ENCODE data around the gene SDC1. TPM values are rescaled to one million over a fixed set of nuclear protein-coding genes. Genes with fewer than 3 reads are reported as not detected.

Gene SDC1
- polyA plus RNA-seq, 1 of the 3 experiments (the other 2 are of a cell fraction): 122 TPM

DNA sequence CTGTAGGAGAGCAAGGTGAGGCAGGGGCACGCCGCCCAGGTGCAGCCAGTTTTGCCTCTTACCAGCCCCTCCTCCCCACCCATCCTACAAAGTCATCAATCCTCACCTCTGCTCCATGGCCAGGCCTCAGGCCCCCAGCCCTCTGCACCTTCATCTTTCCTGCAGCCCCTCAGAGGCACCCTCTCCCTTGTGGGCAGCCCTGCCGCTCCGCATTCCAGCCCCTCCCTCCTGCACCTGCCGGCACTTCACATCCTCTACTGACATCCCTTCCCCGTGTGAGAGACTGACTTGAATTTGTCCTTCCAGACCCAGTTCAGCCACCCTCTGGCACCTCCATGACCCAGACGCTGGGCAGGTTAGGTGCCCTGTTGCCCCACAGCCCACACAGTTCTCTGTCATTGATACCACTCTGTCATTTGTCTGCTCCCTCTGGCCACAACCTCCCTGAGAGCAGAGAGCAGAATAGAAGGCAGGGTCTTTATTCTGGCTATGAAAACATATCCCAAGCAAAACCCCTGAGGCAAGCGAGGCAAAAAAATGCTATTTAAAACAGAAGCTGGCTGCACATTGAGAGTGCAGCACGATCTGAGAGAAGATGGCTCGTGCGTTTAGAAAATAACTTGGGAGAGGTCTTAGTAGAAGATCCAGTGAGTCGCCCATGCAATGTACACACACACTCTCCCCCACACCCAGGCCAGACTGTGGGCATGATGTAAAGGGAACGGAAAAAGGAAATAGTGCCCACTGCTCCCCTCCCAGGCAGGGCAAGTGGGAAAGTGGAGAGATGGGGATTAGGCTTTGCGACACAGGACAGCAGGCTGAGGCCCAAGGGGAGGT is 25.9 kb downstream of the SDC1 start:
- H3F3A ChIP-seq (replicated peaks; ENCODE audit: insufficient read depth): no peaks in the 10 kb centered on the region
- no peaks in the 10 kb centered on the region for H3K79me2 ChIP-seq (ENCODE audit: insufficient read depth)
- H3K9me3 ChIP-seq: no peaks in the 10 kb centered on the region
- H3K9me2 ChIP-seq: no peaks in the 10 kb centered on the region
- no peak for TF ChIP-seq FOXJ3 (CRISPR knock-in tag; IDR thresholded peaks at IDR 0.05)
- no peak for TF ChIP-seq TCF12 (IDR thresholded peaks at IDR 0.05)
- TF ChIP-seq, protein P1, sequence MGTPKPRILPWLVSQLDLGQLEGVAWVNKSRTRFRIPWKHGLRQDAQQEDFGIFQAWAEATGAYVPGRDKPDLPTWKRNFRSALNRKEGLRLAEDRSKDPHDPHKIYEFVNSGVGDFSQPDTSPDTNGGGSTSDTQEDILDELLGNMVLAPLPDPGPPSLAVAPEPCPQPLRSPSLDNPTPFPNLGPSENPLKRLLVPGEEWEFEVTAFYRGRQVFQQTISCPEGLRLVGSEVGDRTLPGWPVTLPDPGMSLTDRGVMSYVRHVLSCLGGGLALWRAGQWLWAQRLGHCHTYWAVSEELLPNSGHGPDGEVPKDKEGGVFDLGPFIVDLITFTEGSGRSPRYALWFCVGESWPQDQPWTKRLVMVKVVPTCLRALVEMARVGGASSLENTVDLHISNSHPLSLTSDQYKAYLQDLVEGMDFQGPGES (IDR thresholded peaks at IDR 0.05; ENCODE audit: low read depth, low read length): no peak
- TF ChIP-seq YY1 (IDR thresholded peaks at IDR 0.05; ENCODE audit: low read depth): no peak
- TF ChIP-seq MXI1 (IDR thresholded peaks at IDR 0.05; ENCODE audit: low read depth, low read length): no peak
- TF ChIP-seq GATA2 (CRISPR knock-in tag; IDR thresholded peaks at IDR 0.05): no peak
- TF ChIP-seq, protein P2, sequence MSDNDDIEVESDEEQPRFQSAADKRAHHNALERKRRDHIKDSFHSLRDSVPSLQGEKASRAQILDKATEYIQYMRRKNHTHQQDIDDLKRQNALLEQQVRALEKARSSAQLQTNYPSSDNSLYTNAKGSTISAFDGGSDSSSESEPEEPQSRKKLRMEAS (IDR thresholded peaks at IDR 0.05; ENCODE audit: low read depth): no peak
- no peak for TF ChIP-seq EZH2phosphoT487 (IDR thresholded peaks at IDR 0.05; ENCODE audit: borderline replicate concordance, low read depth)
- TF ChIP-seq RAD21 (IDR thresholded peaks at IDR 0.05; ENCODE audit: low read length): no peak
- TF ChIP-seq SMC3 (IDR thresholded peaks at IDR 0.05; ENCODE audit: low read depth, low read length): no peak
- ChIA-PET POLR2A (no interaction called here), CTCF (interaction anchor here (1.1 to 2.6 kb wide), 3 partner anchors 12 to 26 kb away, joined by 3 to 11 read pairs (median 4); partner anchors contain the start of gene SDC1)
- H3K36me3 ChIP-seq (replicated peaks in 1 of 2; ENCODE audit: control insufficient read depth in 1 of 2, insufficient read depth in 2 of 2, low read length in 1 of 2): peaks cover 0 to 35% of the 10 kb centered on the region in 2 experiments
- H3K27me3 ChIP-seq (ENCODE audit: insufficient read depth): no peaks in the 10 kb centered on the region
- no peak overlapping the region for H2AFZ ChIP-seq (ENCODE audit: low read depth)
- no peak overlapping the region for H3K9ac ChIP-seq
- H3K4me3 ChIP-seq (ENCODE audit: low read depth in 2 of 2, low read length in 1 of 2): no peak overlapping the region
- WGBS (ENCODE audit: low lambda C conversion rate): 88% methylated on average over 14 of the region's 14 CpGs
- no peaks in the 10 kb centered on the region for H4K20me1 ChIP-seq (ENCODE audit: insufficient read depth)
- no peak overlapping the region for H3K27ac ChIP-seq (ENCODE audit: low read depth in 2 of 2, low read length in 1 of 2)
- H3K4me2 ChIP-seq: no peak overlapping the region
- peaks cover 0 to 17% of the 10 kb centered on the region in 2 experiments; a peak in 1 of 4 replicates for H3K4me1 ChIP-seq (ENCODE audit: control insufficient read depth in 1 of 2, insufficient read depth in 2 of 2, low read depth in 1 of 2, low read length in 1 of 2)
- DNase-seq: no peak

DNA sequence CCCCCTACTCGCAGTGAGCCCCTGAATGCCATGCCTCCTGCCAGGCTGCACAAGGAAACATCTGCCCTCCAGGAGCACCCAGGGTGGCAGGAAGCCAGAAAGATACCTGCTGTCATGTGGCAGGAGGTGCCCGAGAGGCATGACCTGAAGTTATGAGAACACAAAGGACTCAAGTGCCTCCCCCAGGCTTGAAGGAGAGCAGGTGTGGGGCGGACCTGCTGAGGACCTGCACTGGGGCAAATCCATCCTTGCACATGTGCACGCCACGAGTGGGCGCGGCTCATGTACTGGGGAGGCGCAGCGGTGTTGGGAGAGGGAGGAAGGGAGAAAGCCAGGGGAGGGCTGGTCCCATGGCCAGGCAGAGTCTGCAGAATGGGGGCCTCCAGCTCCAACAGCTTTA is 26.9 kb downstream of the SDC1 start:
- no peaks in the 10 kb centered on the region for H3F3A ChIP-seq (replicated peaks; ENCODE audit: insufficient read depth)
- TF ChIP-seq, protein P3, sequence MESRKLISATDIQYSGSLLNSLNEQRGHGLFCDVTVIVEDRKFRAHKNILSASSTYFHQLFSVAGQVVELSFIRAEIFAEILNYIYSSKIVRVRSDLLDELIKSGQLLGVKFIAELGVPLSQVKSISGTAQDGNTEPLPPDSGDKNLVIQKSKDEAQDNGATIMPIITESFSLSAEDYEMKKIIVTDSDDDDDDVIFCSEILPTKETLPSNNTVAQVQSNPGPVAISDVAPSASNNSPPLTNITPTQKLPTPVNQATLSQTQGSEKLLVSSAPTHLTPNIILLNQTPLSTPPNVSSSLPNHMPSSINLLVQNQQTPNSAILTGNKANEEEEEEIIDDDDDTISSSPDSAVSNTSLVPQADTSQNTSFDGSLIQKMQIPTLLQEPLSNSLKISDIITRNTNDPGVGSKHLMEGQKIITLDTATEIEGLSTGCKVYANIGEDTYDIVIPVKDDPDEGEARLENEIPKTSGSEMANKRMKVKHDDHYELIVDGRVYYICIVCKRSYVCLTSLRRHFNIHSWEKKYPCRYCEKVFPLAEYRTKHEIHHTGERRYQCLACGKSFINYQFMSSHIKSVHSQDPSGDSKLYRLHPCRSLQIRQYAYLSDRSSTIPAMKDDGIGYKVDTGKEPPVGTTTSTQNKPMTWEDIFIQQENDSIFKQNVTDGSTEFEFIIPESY (IDR thresholded peaks at IDR 0.05; ENCODE audit: borderline replicate concordance, low read depth): no peak
- TF ChIP-seq, protein P1 (IDR thresholded peaks at IDR 0.05; ENCODE audit: low read depth, low read length): no peak
- TF ChIP-seq YY1 (IDR thresholded peaks at IDR 0.05; ENCODE audit: low read depth): no peak
- no peak for TF ChIP-seq TCF12 (IDR thresholded peaks at IDR 0.05)
- no peak for TF ChIP-seq EP300 (IDR thresholded peaks at IDR 0.05; ENCODE audit: borderline replicate concordance in 1 of 2, low read depth in 1 of 2, low read length in 1 of 2)
- H3K27ac ChIP-seq (ENCODE audit: low read depth in 2 of 2, low read length in 1 of 2): no peak overlapping the region
- DNase-seq: no peak
- 89% methylated on average over 9 of the region's 9 CpGs for WGBS (ENCODE audit: low lambda C conversion rate)
- no peaks in the 10 kb centered on the region for H3K9me3 ChIP-seq
- no peaks in the 10 kb centered on the region for H3K27me3 ChIP-seq (ENCODE audit: insufficient read depth)
- no peaks in the 10 kb centered on the region for H3K9me2 ChIP-seq
- H3K4me3 ChIP-seq (ENCODE audit: low read depth in 2 of 2, low read length in 1 of 2): no peak overlapping the region
- no peak overlapping the region for H3K9ac ChIP-seq
- no peaks in the 10 kb centered on the region for H3K79me2 ChIP-seq (ENCODE audit: insufficient read depth)
- H2AFZ ChIP-seq (ENCODE audit: low read depth): no peak overlapping the region
- peaks cover 0 to 25% of the 10 kb centered on the region in 2 experiments for H3K36me3 ChIP-seq (replicated peaks in 1 of 2; ENCODE audit: control insufficient read depth in 1 of 2, insufficient read depth in 2 of 2, low read length in 1 of 2)
- H4K20me1 ChIP-seq (ENCODE audit: insufficient read depth): no peaks in the 10 kb centered on the region
- ChIA-PET CTCF (interaction anchor here (1.0 to 2.6 kb wide), 5 partner anchors 11 to 63 kb away, joined by 3 to 11 read pairs (median 4); partner anchors contain the start of gene SDC1), POLR2A (no interaction called here)
- no peak overlapping the region for H3K4me2 ChIP-seq
- H3K4me1 ChIP-seq (ENCODE audit: control insufficient read depth in 1 of 2, insufficient read depth in 2 of 2, low read depth in 1 of 2, low read length in 1 of 2): peaks cover 0 to 17% of the 10 kb centered on the region in 2 experiments; a peak in 1 of 4 replicates
